GM10266 (cell line): ENCODE results near the gene PLPP3.

ENCODE experiments used
- DNase-seq: peaks from one replicate; pipeline ENCODE4 v3.0.0; 2012; ENCODE audit errors: extremely low spot score
- TF ChIP-seq, protein P1 (sequence below): IDR thresholded peaks from 2 replicates; pipeline ENCODE4 v1.5.1; 2012; ENCODE audit warnings: mild to moderate bottlenecking, low read depth; ENCODE audit not compliant: control insufficient read depth, insufficient read depth; ENCODE audit errors: missing control alignments

Gene PLPP3

DNA sequence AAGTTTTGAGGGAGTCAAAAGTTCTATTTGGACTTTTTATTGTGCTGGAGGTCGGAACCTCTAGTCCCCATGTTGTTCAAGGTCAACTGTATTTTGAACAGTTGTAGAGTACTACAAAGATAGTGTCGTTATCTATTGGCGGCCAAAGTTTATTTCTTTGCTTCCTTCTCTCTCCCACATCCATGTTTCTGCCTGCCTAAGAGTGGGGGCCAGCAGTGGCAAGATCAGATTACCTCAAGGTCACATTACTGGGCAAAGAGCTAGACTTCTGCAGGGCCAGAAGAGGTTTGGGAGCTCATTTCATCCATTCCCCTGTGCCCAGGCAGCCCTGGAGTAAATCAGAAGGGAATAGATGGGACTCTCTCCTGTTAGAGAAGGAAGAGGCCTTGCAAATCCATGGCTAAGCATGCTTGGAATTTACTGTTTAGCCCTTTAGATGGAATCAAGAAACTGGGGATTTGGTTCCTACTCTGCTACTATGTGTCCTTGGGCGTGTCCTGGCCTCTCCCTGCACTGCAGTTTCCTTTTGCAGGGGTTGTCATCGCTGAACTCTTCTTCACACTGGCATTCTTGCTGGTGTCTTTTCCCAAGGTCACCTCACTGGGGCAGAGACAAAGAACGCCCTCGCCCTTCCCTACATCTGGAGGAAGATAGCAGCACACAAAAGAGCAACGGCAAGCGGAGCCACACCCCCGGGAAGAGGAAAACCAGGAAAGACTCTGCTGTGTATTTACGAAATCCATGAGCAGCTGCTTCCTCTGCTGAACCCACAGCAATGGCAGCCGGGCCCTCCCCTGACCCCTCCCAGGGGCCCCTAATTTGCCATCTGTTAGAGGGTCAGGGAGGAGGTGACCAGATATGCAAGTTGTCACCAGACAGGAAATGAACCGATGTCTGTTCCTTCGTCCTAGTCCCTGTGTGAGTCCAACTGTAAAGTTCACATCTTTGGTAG lies 73.3 kb downstream of the PLPP3 start:
- TF ChIP-seq, protein P1, sequence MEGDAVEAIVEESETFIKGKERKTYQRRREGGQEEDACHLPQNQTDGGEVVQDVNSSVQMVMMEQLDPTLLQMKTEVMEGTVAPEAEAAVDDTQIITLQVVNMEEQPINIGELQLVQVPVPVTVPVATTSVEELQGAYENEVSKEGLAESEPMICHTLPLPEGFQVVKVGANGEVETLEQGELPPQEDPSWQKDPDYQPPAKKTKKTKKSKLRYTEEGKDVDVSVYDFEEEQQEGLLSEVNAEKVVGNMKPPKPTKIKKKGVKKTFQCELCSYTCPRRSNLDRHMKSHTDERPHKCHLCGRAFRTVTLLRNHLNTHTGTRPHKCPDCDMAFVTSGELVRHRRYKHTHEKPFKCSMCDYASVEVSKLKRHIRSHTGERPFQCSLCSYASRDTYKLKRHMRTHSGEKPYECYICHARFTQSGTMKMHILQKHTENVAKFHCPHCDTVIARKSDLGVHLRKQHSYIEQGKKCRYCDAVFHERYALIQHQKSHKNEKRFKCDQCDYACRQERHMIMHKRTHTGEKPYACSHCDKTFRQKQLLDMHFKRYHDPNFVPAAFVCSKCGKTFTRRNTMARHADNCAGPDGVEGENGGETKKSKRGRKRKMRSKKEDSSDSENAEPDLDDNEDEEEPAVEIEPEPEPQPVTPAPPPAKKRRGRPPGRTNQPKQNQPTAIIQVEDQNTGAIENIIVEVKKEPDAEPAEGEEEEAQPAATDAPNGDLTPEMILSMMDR: no peak
- DNase-seq: no peak

DNA sequence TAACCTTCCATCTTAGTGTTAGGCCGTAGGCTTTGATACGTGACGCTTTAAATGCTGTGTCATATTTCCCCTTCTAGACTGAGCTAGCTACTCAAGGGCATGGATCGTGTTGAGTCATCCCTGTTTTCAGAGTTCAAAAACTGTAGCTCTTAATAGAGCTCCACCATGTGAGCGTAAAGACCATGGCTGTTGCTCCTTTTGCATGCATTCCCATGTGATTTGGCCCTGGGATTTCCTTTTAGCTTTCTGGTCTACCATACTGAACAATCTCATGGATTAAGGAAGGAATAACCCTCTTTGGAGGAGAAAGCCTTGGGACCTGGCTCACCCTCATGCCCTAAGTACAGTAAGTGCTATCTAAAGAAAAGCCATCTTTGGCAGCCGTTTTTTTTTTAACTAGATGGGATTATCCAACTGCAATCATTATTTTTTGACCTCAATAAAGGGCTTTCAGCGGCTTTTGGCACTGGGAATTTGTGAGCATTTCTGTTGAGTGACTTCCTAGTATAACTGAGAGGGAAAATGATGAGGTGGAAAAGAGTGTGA lies 76.6 kb downstream of the PLPP3 start:
- DNase-seq: no peak
- TF ChIP-seq, protein P1: no peak

DNA sequence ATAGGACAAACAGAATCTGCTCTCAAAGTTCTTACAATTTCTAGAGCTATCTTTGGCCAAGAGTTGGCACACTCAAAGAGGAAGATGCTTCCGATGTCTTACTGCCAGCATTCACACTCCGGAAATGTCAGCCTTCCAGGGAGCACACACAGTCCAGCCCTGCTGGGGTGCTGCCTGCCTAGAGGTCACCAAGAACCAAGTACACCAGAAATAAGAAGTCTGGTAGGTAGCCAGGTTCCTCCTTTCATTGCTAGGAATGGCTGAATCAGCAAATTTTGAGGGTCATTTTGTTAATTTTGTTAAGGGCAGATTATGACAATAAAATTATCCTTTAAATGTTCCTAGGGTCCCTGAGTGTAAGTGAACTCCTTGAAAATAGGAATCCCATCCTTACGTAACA lies 77.5 kb downstream of the PLPP3 start:
- TF ChIP-seq, protein P1: no peak
- DNase-seq: no peak

DNA sequence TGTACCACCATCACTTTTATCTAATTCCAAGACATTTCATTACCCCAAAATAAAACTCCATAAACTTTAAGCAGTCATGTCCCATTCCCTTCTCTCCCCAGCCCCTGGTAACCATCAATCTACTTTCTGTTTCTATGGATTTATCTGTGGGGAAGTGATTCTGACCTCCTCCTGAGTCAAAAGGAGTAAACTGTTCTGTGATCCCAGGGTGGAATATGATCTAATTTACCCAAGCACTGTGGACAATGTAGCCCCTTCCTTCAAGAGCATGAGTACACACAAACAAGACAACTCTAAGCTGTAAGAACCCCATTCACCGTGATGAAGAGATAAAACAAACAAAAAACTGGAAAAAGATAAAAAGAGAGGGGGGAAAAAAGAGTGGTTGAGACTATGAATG lies 77.9 kb downstream of the PLPP3 start:
- TF ChIP-seq, protein P1: no peak
- no peak for DNase-seq

DNA sequence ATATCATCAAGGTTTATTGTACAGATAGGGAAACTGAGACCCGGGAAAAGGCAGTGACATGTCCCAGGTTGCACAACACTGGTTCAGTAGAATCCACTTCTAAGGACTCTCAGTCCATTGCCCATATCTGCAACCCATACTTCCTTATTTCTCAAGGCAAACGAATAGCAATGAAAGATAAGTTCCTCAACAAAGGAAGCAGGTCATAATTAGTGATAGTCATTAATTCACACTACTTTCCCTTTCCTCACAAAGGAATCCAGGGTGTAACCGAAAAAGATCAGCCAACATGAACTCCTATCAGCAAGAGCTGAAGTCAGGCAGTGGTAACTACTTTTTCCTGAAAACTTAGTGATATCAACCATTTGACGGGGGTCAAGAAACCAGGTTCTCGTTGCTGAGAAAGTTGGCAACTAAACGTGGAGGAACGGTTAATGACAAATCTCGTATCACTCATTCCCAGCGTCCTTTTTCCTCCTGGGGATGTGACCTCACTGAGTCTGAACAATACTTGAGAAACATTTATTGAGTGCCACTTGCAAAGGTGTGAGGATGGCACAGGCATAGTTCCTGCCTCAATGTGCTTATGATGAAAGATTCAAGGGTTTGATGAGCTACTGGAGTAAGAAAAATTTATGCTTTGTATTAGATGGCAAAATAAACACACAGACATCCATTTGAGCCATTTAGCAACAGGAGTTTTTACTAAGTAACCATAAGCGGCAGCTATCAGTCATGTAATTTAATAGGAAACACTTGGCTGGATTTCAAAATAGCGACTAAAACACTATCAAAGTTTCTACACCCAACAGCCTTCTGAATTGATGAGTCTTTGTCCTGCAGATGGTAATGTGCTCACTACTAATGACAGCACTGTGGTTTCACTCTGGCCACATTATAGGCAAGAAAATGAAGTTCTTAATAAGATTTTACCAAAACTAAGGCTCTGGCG lies 82.3 kb downstream of the PLPP3 start:
- TF ChIP-seq, protein P1: no peak

DNA sequence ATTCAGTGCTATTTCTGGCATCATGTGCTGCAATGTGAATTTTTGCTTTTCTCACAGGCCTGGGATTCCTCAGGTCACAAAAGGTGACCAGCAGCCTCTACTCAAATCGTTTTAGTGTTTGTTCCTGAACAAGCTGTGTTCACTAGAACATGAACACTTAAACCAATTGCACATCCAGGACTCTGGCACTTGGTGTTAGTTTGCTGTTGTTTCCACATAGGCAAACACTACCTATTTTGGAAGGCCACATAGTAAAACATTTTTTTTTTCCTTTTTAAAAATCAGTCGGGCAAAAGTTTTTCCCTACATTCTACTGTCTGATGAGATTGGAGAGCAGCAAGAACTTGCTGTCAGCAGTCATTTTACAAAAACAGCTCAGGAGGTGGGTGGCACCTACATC lies 83.2 kb downstream of the PLPP3 start:
- DNase-seq: no peak
- TF ChIP-seq, protein P1: no peak

More for the DNA sequence above, 82.3 kb downstream of the PLPP3 start:
- DNase-seq: no peak
